GM18505 (cell line): ENCODE measurements around the gene FSCN2.

ENCODE experiments used
- ATAC-seq: cut with Tn5 transposase; IDR thresholded peaks from one replicate; pipeline ENCODE4 v1.9.1; 2021; ENCODE audit not compliant: unreplicated experiment
- POLR2A ChIP-seq: IDR thresholded peaks from 4 replicates; pipeline ENCODE4 v1.6.1; 2011; ENCODE audit warnings: borderline replicate concordance; ENCODE audit not compliant: insufficient read depth, insufficient read length; ENCODE audit errors: extremely low read depth

FSCN2 gene

DNA sequence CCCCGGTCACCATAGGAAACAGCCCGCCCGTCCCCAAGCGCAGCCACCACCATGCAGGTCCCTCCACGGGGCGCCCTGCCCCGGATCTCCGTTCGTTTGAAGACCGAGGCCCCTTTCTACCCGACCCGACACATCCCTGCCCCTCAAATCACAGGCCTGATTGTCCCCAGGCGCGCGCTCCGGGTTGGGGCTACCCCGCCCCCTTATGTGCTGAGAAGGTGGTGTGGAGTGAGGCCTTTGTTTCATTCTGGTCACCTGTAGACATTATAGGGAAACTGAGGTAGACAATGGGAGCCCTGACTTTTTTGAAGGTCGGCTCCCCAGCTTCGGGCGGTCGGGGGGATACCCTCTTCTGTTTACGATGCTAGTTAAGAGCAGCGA is 14.8 kb upstream of the FSCN2 start:
- TF ChIP-seq POLR2A = peak; percentile 66
- ATAC-seq = no peak

DNA sequence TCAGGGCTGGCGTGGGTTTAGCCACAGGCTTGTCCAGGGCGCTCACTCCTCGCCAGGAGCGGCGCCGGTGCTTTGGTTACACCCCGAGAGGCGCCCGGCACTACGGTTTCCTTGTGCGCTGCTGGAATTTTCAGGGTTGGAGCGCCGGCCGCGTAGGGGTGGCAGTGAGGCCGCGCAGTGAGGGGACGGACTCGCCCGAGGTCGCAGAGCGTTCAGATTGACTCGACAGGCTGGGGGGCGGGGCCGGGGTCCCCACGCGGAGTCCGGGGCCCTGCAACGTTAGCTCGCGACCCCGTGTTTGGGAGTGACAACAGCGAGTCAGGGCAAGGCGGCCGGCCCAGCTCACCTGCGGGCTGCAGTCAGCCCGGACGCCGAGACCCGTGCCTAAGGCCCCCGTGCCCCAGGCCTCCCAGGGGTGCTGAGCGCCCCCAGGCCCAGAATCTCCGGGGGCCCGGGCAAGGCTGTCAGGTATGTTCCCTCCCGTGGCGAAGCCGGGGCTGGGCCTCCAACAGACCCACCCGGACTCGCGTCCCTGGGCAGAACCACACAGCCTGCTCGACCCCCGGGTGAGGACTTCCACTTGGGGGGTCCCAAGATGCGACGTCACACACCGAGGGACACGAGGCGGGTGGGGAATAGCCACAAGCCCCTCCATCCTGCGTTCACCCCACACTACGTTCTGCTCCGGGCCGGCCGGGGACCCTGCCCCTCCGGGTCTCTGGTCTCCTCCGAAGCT is 14.3 kb upstream of the FSCN2 start:
- ATAC-seq = no peak

DNA sequence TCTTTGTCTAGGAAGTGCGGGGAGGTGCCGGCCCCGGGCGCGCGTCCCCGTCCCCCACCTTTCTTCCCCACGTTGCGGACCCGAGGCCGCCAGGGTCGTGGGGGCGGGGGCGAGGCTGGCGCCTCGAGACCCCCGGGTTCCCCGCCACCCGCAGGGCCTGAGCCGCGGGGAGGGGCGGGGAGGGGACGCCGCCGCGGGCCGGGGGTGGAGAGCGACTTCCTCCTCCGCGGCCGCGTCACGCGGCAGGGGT is 13.8 kb upstream of the FSCN2 start:
- no peak for TF ChIP-seq POLR2A
- ATAC-seq = no peak

More for the DNA sequence above, 14.3 kb upstream of the FSCN2 start:
- peak; percentile 21 for TF ChIP-seq POLR2A

DNA sequence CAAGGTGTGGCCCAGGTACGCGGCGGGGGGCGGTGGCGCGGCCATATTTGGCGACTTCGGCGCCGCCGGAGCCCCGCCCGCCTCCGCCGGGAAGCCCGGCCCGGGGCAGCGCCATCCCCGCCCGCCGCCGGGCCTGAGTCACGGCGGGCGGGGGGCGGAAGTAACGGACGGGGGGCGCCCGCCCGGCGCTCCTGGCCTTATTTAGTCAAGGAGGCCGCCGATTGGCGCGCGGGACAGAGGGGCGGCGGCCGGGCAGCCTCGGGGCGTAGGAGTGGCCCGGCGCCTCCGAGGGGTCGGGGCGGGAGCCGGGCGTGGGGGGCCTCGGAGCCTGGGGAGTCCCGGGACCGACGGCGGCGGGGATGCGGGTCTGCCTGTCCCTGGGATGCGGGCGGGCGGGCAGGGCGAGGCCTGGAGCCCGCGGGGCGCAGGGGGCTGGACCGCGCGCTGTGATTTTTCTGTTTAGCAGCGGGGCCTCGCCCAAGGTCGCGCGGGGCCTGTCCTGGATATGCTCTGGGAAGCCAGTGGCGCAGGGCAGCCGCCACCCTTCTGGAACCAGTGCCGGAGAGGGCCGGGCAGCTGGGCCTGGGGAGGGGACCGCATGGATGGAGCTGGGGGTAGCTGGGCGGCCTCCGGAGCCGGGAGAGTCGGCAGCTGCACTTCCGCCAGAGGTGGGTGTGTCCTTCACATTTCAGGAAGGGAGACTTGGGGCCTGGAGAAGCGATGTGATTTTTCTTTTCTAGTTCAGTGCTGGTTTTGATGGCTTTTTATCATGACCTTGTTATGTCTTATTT is 13.2 kb upstream of the FSCN2 start:
- ATAC-seq = peak; percentile 22
- TF ChIP-seq POLR2A = peak; percentile 62

DNA sequence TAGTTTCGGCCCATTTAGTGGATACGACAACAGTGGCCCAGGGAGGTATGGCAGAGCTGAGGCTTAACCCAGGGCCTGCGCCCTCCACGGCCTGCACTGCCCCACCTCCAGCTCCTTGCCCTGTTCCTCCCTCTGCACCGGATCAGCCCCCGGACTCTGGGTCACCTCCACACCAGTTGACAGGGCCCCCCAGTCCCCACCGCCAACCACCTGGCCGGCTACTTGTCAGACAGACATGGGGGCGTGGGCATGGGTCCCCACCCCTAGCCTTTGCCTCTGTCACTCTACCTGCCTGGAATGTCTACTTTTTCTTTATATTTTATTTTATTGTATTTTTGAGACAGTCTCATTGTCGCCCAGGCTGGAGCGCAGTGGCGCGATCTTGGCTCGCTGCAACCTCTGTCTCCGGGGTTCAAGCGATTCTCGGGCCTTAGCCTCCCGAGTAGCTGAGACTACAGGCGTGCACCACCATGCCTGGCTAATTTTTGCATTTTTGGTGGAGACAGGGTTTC is 12.6 kb upstream of the FSCN2 start:
- no peak for ATAC-seq
- TF ChIP-seq POLR2A = no peak

DNA sequence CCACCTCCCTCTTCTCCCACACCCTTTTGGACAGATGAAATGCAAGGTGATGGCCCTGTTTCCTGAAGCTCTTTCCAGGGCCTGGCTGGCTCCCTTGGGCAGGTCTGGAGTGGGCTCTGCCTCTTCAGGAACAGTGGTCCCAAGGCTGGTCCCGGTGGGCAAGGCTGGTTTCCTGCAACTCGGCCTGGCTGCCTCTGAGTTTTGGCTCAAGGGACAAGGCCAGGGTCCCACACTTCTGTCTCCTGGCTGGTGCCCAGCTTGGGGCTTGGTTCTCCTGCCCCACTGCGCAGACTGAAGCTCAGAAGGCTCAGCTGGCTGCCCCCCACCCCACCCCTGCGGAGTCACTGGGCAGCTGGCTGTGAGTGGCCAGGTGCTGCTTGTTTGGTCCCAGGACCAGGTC is 11.7 kb upstream of the FSCN2 start:
- no peak for ATAC-seq

DNA sequence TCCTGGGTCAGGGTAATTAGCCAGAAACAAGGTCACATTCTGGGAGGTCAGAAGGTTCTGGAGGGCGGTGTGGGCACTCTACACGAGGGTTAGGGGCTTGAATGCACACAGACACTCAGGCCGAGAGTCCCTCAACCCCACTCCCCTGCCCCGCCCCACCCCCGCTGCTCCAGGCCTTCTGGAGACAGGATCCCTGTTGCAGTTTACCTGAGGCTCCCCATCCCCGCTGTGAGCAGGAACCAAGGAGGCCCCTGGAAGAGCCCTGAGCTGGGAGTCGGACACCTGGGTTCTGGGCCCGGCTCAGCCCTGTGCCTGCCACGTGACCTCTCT is 11.2 kb upstream of the FSCN2 start:
- ATAC-seq = no peak
- no peak for TF ChIP-seq POLR2A

More for the DNA sequence above, 11.7 kb upstream of the FSCN2 start:
- TF ChIP-seq POLR2A = no peak

DNA sequence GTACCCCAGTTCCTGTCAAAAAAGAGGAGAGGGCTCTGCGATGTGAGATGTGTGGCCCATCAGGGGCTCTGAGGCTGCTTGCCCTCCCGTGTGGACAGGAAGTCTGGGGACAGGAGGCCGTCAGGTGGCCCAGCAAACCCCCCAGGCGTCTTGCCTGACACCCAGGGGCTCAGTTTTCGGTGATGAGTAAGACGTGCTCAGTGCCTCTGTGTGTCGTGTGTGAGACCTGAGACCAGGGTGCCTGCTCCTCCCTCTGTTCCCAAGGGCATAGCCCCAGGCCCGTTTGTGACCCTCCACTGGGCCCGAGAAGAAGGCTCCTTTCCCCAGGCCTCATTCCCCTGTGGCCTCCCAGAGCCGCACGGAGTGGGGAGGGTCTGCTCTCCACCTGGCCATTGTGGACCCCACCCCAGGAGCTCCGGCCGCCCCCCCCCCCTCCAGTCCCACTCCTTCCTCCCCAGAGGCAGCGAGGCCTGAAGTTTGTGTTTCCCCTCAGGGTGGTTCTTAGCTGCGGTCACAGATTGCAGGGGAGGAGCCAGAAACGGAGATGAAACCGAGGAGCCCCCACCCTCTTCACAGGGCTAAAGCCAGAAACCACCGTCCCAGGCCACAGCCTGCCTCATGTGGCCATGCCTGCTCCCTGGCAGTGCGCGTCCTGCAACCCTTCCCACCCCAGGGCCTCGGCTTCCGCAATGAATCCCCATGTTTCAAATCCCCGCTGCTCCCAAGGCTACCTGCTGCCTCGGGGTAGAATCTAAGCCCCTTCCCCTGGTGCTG is 10.7 kb upstream of the FSCN2 start:
- peak; percentile 26 for ATAC-seq
- TF ChIP-seq POLR2A = peak; percentile 78

DNA sequence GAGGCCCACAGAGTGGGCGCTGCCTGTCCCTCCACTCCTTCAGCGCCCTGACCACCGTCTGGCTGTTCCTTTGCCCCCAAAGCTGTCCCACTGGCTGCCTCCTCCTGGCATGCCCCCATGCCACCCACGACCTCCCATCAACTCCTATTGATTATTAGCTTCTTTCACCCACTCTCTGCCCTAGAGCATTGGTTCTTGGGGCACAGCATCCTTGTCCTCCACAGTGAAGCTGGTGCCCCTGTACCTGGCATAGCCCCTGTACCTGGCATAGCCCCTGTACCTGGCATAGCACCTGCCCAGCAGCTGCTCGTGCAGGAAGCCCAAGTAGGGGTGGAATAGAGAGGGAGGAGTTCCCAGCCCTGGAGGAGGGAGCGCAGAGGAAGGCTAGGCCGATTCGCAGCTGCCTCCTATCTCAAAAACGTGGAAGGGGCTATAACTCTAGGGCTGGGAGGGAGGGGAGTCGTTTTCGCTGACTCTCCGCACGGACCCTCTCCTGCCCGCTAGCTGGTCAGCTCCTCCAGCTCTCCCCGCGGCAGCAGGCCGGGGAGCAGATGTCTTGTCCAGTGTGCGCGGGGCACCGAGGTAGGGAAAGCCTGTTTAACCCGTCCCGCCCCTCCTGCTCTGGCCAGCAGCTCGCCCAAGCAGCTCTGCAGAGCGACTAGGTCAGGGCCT is 9.9 kb upstream of the FSCN2 start:
- ATAC-seq = no peak
- no peak for TF ChIP-seq POLR2A

DNA sequence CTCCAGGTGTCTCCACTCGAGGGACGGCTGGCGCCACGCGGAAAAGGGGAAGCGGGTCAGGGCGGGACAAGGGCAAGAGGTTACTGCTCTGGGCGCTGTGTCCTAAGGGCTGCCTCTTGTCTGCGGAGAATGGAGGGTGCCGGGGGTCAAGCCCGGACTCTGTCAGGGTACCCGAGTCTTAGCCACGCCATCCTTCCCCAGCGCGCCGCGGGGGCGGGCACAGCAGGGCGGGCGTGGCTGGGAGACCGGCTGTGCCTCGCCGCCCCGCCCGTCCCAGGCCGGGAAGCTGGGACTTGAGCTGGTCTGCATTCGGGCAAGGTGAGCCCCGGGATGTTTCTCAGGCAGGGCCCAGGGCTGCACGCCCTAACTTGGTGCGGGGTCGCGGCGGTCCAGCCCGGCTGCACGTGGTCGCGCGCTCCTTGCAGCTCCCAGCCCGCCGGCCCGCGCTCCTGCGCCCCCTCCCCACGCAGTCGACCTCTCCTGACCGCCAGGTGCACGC is 9.3 kb upstream of the FSCN2 start:
- ATAC-seq = no peak
- peak; percentile 66 for TF ChIP-seq POLR2A

DNA sequence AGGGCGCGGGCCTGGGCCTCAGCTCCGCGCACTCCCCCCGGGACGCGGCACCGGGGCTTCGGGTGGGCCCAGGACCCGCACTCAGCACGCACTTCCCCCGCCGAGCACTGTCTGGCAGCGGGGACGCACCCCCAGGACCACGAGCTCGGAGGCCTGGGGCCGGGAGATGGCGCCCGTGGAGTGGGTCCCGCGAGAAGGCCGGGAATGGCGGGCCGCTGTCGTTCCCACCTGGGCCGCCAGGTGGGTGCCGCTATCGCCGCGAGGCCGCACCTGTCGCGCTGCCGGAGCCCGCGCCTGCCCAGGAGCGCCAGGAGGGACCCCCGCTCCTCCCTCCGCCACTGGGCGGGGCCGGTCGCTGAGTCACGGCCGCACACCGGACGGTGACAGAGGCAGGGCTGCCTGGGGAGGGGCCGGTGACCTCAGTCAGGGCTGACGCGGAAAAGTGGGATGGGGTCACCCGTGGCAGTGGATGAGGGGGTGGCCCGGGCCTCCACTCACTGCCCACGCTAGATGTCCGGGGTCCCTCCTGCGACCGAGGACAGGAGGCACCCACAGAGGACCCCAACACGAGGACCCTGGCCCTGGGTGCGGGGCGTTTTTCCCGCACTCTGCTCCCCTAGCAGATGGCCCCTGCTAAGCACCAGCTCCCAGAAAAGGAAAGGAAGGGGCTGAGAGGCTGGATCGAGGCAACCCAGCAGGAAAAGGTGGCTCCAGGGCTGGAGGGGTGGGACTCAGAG is 8.7 kb upstream of the FSCN2 start:
- TF ChIP-seq POLR2A = no peak
- ATAC-seq = no peak
